ENCODE measurements around the gene SBNO1.

DNA sequence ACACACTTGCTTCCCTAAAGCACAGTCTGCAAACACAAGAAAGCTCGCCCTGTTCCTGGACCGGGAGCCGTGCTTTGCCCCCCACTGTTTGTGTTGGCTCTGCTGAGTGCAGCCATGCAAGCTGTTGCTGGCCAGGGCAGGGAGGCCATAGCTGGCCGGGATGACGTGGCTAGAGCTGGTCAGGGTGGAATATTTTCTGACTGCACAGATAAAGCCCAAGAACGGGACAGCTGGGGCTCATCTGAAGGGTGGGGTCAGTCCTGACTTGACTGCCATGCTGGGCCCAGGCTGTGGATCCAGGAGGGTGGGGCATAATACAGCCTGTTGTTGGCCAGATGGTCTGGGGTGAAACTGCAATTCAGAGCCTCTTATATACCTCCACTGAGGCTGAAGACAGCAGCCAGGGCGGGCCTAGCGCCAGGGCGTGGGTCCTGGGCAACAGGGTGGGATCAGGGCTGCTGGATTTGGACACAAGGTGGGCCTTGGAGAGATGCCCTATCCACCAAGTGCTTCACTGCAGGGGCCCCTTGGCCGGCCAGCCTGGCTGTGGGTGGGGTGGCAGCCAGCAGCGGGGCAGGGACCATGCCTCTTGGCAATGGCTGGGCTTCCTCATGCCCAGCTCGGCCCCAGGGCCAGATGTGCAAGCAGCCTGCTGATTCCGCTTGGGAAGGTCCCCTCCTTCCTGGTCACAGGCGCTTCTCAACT, 34.1 kb upstream of the SBNO1 start:
- TF ChIP-seq CTCF (IDR thresholded peaks at IDR 0.05; ENCODE audit: insufficient read depth, low read depth, low read length): no peak
- no peak for TF ChIP-seq EZH2 (IDR thresholded peaks at IDR 0.05; ENCODE audit: insufficient read depth, low read length)

All from astrocyte (in vitro differentiated cells and primary cell).